Measurements from ENCODE around the gene PPA2. TPM values are rescaled to one million over a fixed set of nuclear protein-coding genes. Genes with fewer than 3 reads are reported as not detected.

Gene PPA2
- total RNA-seq, 1 donor = 103 TPM

DNA sequence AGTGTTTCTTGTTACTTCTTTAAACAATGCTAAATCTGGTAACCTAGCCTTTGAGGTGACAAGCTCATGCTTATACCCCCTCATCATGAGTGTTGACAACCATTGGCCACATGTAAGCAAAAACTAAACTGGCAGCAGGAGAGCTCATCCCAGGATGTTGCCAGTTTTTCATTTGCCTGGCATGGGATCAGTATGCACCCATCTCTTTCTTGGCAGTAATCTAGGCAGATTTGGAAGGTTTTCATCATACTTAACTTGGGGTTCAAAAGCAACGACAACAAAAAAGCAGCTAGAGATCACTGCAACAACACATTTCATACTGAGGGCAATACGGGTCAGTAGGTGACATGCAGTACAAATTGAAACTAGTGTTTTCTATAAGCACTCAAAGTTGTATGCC lies 122.0 kb downstream of the PPA2 start:
- no peak overlapping the region for H3K4me3 ChIP-seq (ENCODE audit: low read depth, low read length)
- TF ChIP-seq, protein P1, sequence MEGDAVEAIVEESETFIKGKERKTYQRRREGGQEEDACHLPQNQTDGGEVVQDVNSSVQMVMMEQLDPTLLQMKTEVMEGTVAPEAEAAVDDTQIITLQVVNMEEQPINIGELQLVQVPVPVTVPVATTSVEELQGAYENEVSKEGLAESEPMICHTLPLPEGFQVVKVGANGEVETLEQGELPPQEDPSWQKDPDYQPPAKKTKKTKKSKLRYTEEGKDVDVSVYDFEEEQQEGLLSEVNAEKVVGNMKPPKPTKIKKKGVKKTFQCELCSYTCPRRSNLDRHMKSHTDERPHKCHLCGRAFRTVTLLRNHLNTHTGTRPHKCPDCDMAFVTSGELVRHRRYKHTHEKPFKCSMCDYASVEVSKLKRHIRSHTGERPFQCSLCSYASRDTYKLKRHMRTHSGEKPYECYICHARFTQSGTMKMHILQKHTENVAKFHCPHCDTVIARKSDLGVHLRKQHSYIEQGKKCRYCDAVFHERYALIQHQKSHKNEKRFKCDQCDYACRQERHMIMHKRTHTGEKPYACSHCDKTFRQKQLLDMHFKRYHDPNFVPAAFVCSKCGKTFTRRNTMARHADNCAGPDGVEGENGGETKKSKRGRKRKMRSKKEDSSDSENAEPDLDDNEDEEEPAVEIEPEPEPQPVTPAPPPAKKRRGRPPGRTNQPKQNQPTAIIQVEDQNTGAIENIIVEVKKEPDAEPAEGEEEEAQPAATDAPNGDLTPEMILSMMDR (IDR thresholded peaks at IDR 0.05; ENCODE audit: insufficient read depth, low read depth, low read length) = no peak
- DNase-seq (ENCODE audit: low read depth) = no peak

DNA sequence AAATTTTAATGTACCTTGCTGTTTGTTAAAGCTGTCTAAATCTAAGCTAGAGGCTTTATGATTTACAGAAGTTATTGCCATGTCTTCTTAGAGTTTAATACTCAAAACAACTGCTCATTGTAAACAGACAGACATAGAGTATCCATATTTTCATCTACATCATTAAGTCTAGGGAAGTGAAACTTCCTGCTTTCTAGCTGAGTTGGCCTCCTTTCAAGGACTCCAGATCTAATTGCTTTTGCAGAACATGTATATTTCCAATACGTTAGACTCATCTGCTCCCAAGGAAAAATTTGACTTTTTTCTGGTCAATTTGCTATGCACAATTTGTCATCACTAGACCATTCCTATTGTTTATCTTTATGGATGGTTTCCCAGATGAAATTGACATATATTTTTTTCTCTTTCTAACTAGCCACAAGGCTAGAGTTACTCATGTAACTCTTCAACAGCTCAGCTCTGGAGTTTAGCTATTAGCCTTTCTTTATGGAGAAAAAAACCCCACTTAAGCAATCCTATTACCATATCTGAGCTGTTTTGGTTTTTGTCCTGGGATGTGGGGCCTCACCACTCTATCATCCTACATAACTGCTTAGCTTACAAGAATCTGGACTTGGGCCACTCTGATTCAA lies 122.9 kb downstream of the PPA2 start:
- no peak overlapping the region for H3K4me3 ChIP-seq (ENCODE audit: low read depth, low read length)
- TF ChIP-seq, protein P1 (IDR thresholded peaks at IDR 0.05; ENCODE audit: insufficient read depth, low read depth, low read length) = no peak
- peak; percentile 13 for DNase-seq (ENCODE audit: low read depth)

DNA sequence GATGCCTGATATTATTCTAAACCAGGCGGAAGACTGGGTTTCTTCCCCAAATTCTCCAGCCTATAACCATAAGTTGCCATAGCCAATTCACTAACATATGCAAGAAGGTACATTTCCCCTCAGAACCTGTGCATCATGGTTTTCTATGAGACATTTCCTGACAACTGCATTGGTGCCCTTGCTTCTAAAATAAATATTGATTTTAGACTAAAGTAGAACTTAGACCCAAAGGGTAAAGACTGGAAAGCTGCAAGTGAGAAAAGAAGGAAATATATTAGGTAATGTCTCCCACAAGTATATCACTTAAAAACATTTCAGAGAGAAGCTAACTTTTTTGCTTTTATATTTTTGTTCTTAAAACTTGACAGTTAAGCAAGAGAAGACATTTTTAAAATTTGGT lies 125.1 kb downstream of the PPA2 start:
- H3K4me3 ChIP-seq (ENCODE audit: low read depth, low read length) = no peak overlapping the region
- TF ChIP-seq, protein P1 (IDR thresholded peaks at IDR 0.05; ENCODE audit: insufficient read depth, low read depth, low read length) = no peak
- DNase-seq (ENCODE audit: low read depth) = no peak

- DNase-seq (ENCODE audit: low read depth) = no peak
- no peak overlapping the region for H3K4me3 ChIP-seq (ENCODE audit: low read depth, low read length)
- TF ChIP-seq, protein P1 (IDR thresholded peaks at IDR 0.05; ENCODE audit: insufficient read depth, low read depth, low read length) = no peak
Observed at GRCh38 chr4:105346869-105347268, 127.0 kb downstream of the PPA2 start.

- no peak overlapping the region for H3K4me3 ChIP-seq (ENCODE audit: low read depth, low read length)
- TF ChIP-seq, protein P1 (IDR thresholded peaks at IDR 0.05; ENCODE audit: insufficient read depth, low read depth, low read length) = no peak
- no peak for DNase-seq (ENCODE audit: low read depth)
Observed at GRCh38 chr4:105345838-105346237, 128.0 kb downstream of the PPA2 start.

- no peak for DNase-seq (ENCODE audit: low read depth)
- TF ChIP-seq, protein P1 (IDR thresholded peaks at IDR 0.05; ENCODE audit: insufficient read depth, low read depth, low read length) = no peak
- H3K4me3 ChIP-seq (ENCODE audit: low read depth, low read length) = no peak overlapping the region
Observed at GRCh38 chr4:105345358-105345757, 128.5 kb downstream of the PPA2 start.

DNA sequence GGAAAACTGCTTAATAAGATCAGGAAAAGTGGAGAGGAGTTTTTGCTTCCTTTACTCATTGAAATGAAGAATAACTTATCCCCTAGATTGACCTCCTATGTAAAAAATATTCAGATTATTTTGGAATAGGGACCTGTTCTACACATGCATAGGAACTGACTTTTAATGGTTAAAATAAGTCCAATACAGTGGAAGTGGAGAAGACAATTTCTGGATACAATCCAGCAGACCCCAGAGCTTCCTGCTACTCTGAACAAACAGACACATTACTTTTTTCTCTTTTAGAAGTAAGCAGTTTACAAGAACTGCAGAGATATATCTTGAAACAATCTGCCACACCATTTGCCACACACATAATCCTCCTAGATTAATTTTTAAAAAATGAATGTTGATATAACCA lies 129.7 kb downstream of the PPA2 start:
- DNase-seq (ENCODE audit: low read depth) = no peak
- no peak overlapping the region for H3K4me3 ChIP-seq (ENCODE audit: low read depth, low read length)
- TF ChIP-seq, protein P1 (IDR thresholded peaks at IDR 0.05; ENCODE audit: insufficient read depth, low read depth, low read length) = no peak

Data from fibroblast of villous mesenchyme (primary cell).